Stomach (tissue), 4 donors: Measurements from ENCODE around the gene FGFBP1.

Experiments used
- POLR2AphosphoS5 ChIP-seq, 3 donors: sonication (generic); formaldehyde crosslinking; IDR thresholded peaks; one replicate each; pipeline ENCODE4 v1.6.1; 2016; ENCODE audit warnings: antibody characterized with exemption in 3 of 3
- TF ChIP-seq, protein P1 (sequence below), 7 experiments: fragments of 450-650 bp in 4 of 7; fragments of 200-600 bp in 3 of 7; sonication (generic) in 3 of 7; IDR thresholded peaks; one replicate each; pipeline ENCODE4 v1.5.1; 2016 to 2019; ENCODE audit warnings: antibody characterized with exemption in 7 of 7, control low read depth in 2 of 7, mild to moderate bottlenecking in 1 of 7

DNA sequence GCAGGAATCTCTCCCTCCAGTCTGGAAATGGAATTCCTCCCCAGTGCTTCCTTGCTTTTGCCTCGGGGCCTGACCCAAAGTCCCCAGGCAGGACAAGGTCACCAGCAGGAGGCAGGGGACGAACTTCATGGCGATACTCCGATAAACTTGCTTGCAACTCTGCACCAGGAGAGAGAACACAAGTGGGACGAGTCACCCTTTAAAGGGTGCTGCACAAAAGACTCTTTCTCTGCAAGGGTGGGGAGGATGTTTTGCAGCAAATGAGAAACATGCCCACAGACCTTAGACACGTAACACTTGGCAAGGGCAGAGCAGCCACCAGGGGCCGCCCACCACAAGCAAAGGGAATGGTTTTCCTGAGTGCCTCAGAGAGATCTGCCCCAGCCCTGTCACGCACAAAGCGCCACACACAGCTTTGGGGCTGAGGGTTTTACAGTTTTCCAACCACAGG, 24.5 kb upstream of the FGFBP1 start, which contains the start of gene FGFBP2:
- TF ChIP-seq, protein P1, sequence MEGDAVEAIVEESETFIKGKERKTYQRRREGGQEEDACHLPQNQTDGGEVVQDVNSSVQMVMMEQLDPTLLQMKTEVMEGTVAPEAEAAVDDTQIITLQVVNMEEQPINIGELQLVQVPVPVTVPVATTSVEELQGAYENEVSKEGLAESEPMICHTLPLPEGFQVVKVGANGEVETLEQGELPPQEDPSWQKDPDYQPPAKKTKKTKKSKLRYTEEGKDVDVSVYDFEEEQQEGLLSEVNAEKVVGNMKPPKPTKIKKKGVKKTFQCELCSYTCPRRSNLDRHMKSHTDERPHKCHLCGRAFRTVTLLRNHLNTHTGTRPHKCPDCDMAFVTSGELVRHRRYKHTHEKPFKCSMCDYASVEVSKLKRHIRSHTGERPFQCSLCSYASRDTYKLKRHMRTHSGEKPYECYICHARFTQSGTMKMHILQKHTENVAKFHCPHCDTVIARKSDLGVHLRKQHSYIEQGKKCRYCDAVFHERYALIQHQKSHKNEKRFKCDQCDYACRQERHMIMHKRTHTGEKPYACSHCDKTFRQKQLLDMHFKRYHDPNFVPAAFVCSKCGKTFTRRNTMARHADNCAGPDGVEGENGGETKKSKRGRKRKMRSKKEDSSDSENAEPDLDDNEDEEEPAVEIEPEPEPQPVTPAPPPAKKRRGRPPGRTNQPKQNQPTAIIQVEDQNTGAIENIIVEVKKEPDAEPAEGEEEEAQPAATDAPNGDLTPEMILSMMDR (IDR thresholded peaks at IDR 0.05), result peak in 4 of 7 experiments; percentile 24 to 41 (median 30)
- no peak for TF ChIP-seq POLR2AphosphoS5 (IDR thresholded peaks at IDR 0.05)
